ENCODE results near the gene RPL22L1.

RPL22L1 gene

GRCh38 chr3:170869645-170870593, at the start of gene RPL22L1:
TSS of gene RPL22L1 (minus strand) at chr3:170870195. CDS start at chr3:170870167, 28 bp downstream.
- peak; percentile 91 for DNase-seq (ENCODE audit: extremely low spot score)
- ChIA-PET POLR2A (interaction anchor here (0.6 to 1.5 kb wide), 10 partner anchors 11 to 569 kb away, joined by 3 to 11 read pairs (median 4); partner anchors contain the start of gene EIF5A2), CTCF (interaction anchor here (0.7 kb wide), 1 partner anchor 58 kb away, joined by 3 read pairs; no protein-coding TSS in a partner anchor)
- TF ChIP-seq FOXA1 (IDR thresholded peaks at IDR 0.05) (no peak), L3MBTL2 (conservative IDR thresholded peaks at IDR 0.05) (peak; percentile 78), NFRKB (IDR thresholded peaks at IDR 0.05) (peak; percentile 85), ZNF384 (IDR thresholded peaks at IDR 0.05) (no peak), CTBP1 (IDR thresholded peaks at IDR 0.05; ENCODE audit: borderline replicate concordance) (0 out of 2 replicates have a peak, but pooled peaks have one; percentile 21), TARDBP (IDR thresholded peaks at IDR 0.05) (no peak), FOXK2 (IDR thresholded peaks at IDR 0.05) (no peak), PKNOX1 (IDR thresholded peaks at IDR 0.05) (peak; percentile 34; the same call in 1 of the 2 replicates), SP1 (IDR thresholded peaks at IDR 0.05) (no peak), ARNT (IDR thresholded peaks at IDR 0.05) (peak; percentile 44; the same call in 1 of the 2 replicates), FOXM1 (IDR thresholded peaks at IDR 0.05; ENCODE audit: borderline replicate concordance) (no peak), ELF4 (IDR thresholded peaks at IDR 0.05) (peak; percentile 85)

- POLR2A ChIA-PET: no interaction called here
- CTCF ChIA-PET: no interaction called here
- DNase-seq (ENCODE audit: extremely low spot score): no peak
- TF ChIP-seq TARDBP (IDR thresholded peaks at IDR 0.05) (no peak), CTBP1 (IDR thresholded peaks at IDR 0.05; ENCODE audit: borderline replicate concordance) (no peak), L3MBTL2 (conservative IDR thresholded peaks at IDR 0.05) (no peak), BHLHE40 (IDR thresholded peaks at IDR 0.05; ENCODE audit: borderline replicate concordance) (no peak), SUZ12 (IDR thresholded peaks at IDR 0.05) (no peak), FOXM1 (IDR thresholded peaks at IDR 0.05; ENCODE audit: borderline replicate concordance) (no peak), ELF4 (IDR thresholded peaks at IDR 0.05) (no peak), ARNT (IDR thresholded peaks at IDR 0.05) (no peak), FOXA1 (IDR thresholded peaks at IDR 0.05) (no peak), ZNF384 (IDR thresholded peaks at IDR 0.05) (no peak), LEF1 (IDR thresholded peaks at IDR 0.05; ENCODE audit: borderline replicate concordance) (no peak), NFRKB (IDR thresholded peaks at IDR 0.05) (no peak), HDGF (IDR thresholded peaks at IDR 0.05; ENCODE audit: borderline replicate concordance) (no peak), PKNOX1 (IDR thresholded peaks at IDR 0.05) (no peak), SP1 (IDR thresholded peaks at IDR 0.05) (no peak), FOXK2 (IDR thresholded peaks at IDR 0.05) (no peak)
These were observed 48.7 kb upstream of the RPL22L1 start for GRCh38 chr3:170918715-170919114.

- TF ChIP-seq L3MBTL2 (conservative IDR thresholded peaks at IDR 0.05): no peak
- TF ChIP-seq BHLHE40 (IDR thresholded peaks at IDR 0.05; ENCODE audit: borderline replicate concordance): no peak
- TF ChIP-seq FOXM1 (IDR thresholded peaks at IDR 0.05; ENCODE audit: borderline replicate concordance): no peak
- no peak for TF ChIP-seq FOXK2 (IDR thresholded peaks at IDR 0.05)
- TF ChIP-seq LEF1 (IDR thresholded peaks at IDR 0.05; ENCODE audit: borderline replicate concordance): no peak
- no peak for DNase-seq (ENCODE audit: extremely low spot score)
- CTCF ChIA-PET: interaction anchor here (0.6 kb wide), 1 partner anchor 47 kb away, joined by 3 read pairs; no protein-coding TSS in a partner anchor
- POLR2A ChIA-PET: no interaction called here
These were observed 44.7 kb upstream of the RPL22L1 start for GRCh38 chr3:170914690-170915089.

- CTCF ChIA-PET: interaction anchor here (0.6 kb wide), 1 partner anchor 48 kb away, joined by 3 read pairs; no protein-coding TSS in a partner anchor
- POLR2A ChIA-PET: no interaction called here
These were observed 44.2 kb upstream of the RPL22L1 start for GRCh38 chr3:170914212-170914611.

GRCh38 chr3:170911051-170911450, 41.1 kb upstream of the RPL22L1 start:
- no peak for DNase-seq (ENCODE audit: extremely low spot score)
- CTCF ChIA-PET: no interaction called here
- POLR2A ChIA-PET: no interaction called here
- TF ChIP-seq LEF1 (IDR thresholded peaks at IDR 0.05; ENCODE audit: borderline replicate concordance) (no peak), L3MBTL2 (conservative IDR thresholded peaks at IDR 0.05) (no peak), BHLHE40 (IDR thresholded peaks at IDR 0.05; ENCODE audit: borderline replicate concordance) (no peak), SUZ12 (IDR thresholded peaks at IDR 0.05) (no peak), FOXA1 (IDR thresholded peaks at IDR 0.05) (no peak), FOXM1 (IDR thresholded peaks at IDR 0.05; ENCODE audit: borderline replicate concordance) (no peak), FOXK2 (IDR thresholded peaks at IDR 0.05) (no peak)

More at GRCh38 chr3:170914212-170914611, 44.2 kb upstream of the RPL22L1 start:
- TF ChIP-seq L3MBTL2 (conservative IDR thresholded peaks at IDR 0.05) (no peak), FOXM1 (IDR thresholded peaks at IDR 0.05; ENCODE audit: borderline replicate concordance) (no peak), BHLHE40 (IDR thresholded peaks at IDR 0.05; ENCODE audit: borderline replicate concordance) (no peak), SUZ12 (IDR thresholded peaks at IDR 0.05) (no peak), ZNF384 (IDR thresholded peaks at IDR 0.05) (no peak), FOXA1 (IDR thresholded peaks at IDR 0.05) (no peak), HDGF (IDR thresholded peaks at IDR 0.05; ENCODE audit: borderline replicate concordance) (no peak), NFRKB (IDR thresholded peaks at IDR 0.05) (no peak)
- DNase-seq (ENCODE audit: extremely low spot score): no peak

GRCh38 chr3:170910542-170910941, 40.5 kb upstream of the RPL22L1 start:
- ChIA-PET POLR2A (no interaction called here), CTCF (no interaction called here)
- DNase-seq (ENCODE audit: extremely low spot score): no peak
- TF ChIP-seq FOXM1 (IDR thresholded peaks at IDR 0.05; ENCODE audit: borderline replicate concordance) (no peak), FOXK2 (IDR thresholded peaks at IDR 0.05) (no peak), ELF4 (IDR thresholded peaks at IDR 0.05) (no peak), BHLHE40 (IDR thresholded peaks at IDR 0.05; ENCODE audit: borderline replicate concordance) (no peak), SP1 (IDR thresholded peaks at IDR 0.05) (no peak), CTBP1 (IDR thresholded peaks at IDR 0.05; ENCODE audit: borderline replicate concordance) (no peak), L3MBTL2 (conservative IDR thresholded peaks at IDR 0.05) (no peak)

Data from HEK293T (cell line).